ENCODE results near the gene CNTNAP2.

- TF ChIP-seq CTCF (conservative IDR thresholded peaks at IDR 0.05; ENCODE audit: low read depth, low read length) (no peak), MAFK (IDR thresholded peaks at IDR 0.05; ENCODE audit: low read depth, low read length) (no peak), BHLHE40 (IDR thresholded peaks at IDR 0.05; ENCODE audit: low read depth, low read length) (no peak), POLR2A (IDR thresholded peaks at IDR 0.05; ENCODE audit: low read depth, low read length) (no peak), FOS (IDR thresholded peaks at IDR 0.05; ENCODE audit: low read depth, low read length) (no peak), RFX5 (IDR thresholded peaks at IDR 0.05; ENCODE audit: low read depth, low read length) (no peak), RCOR1 (IDR thresholded peaks at IDR 0.05; ENCODE audit: insufficient replicate concordance, low read length) (no peak)
Observed at GRCh38 chr7:147539685-147540084, 1423.1 kb downstream of the CNTNAP2 start.
